ENCODE results near the gene SURF6. TPM values are rescaled to one million over a fixed set of nuclear protein-coding genes. Genes with fewer than 3 reads are reported as not detected.

SURF6 gene
- total RNA-seq, 2 donors from 2014 or later, result 20.8 to 37.9 TPM

- H3K27ac ChIP-seq, result no peak overlapping the region
- no peaks in the 10 kb centered on the region for H3K36me3 ChIP-seq (replicated peaks in 1 of 2; ENCODE audit: insufficient read depth in 1 of 2, low read depth in 2 of 2)
- ATAC-seq (no peak), DNase-seq (no peak)
- no peaks in the 10 kb centered on the region for H3K9me3 ChIP-seq
- H3K4me3 ChIP-seq, result no peak overlapping the region
- intact Hi-C loops (cut with DNase I), result no loop called here
- no peaks in the 10 kb centered on the region for H3K27me3 ChIP-seq
- WGBS, 2 donors, result 62 to 65% methylated on average over 7 of the region's 7 CpGs
- H3K4me1 ChIP-seq, result no peaks in the 10 kb centered on the region
- TF ChIP-seq CTCF (IDR thresholded peaks at IDR 0.05) (no peak), POLR2A (IDR thresholded peaks at IDR 0.05) (no peak)
Measured at GRCh38 chr9:133282464-133283238, 53.3 kb downstream of the SURF6 start.

- 53 to 56% methylated on average over 5 of the region's 5 CpGs for WGBS, 2 donors
- TF ChIP-seq CTCF (IDR thresholded peaks at IDR 0.05) (no peak), POLR2A (IDR thresholded peaks at IDR 0.05) (no peak)
- Histone ChIP-seq H3K36me3 (replicated peaks in 1 of 2; ENCODE audit: insufficient read depth in 1 of 2, low read depth in 2 of 2) (no peaks in the 10 kb centered on the region), H3K27me3 (no peaks in the 10 kb centered on the region), H3K9me3 (no peaks in the 10 kb centered on the region), H3K4me1 (peaks cover 6% of the 10 kb centered on the region), H3K4me3 (no peak overlapping the region), H3K27ac (no peak overlapping the region)
- intact Hi-C loops (cut with DNase I), result no loop called here
- no peak for ATAC-seq
- DNase-seq, result no peak
Measured at GRCh38 chr9:133280392-133280791, 55.6 kb downstream of the SURF6 start.

Small RNA genes within 50 kb of the gene (small RNA-seq; reads per million reads assigned to genes)
- gene RF00019 (not detected), gene SNORD24 (not detected), gene SNORD36A (not detected), gene SNORD36B (not detected), gene SNORD36C (not detected)

Other genes with a start within 250 kb of the SURF6 start
- 10 to 100 TPM; 27.8 to 64.6 TPM for gene RALGDS, start 214.9 kb downstream of the SURF6 start, total RNA-seq
- 1 to 10 TPM; 5.4 to 9.2 TPM for gene GBGT1, start 172.3 kb downstream of the SURF6 start, total RNA-seq
- not detected for gene OBP2B, start 126.9 kb downstream of the SURF6 start, total RNA-seq
- 1 to 10 TPM; 3.9 to 9.2 TPM for gene ABO, start 61.0 kb downstream of the SURF6 start, total RNA-seq
- gene MED22, start 11.9 kb upstream of the SURF6 start, total RNA-seq, result 10 to 100 TPM; 15.8 to 16.3 TPM
- gene RPL7A, start 12.0 kb upstream of the SURF6 start, total RNA-seq, result 1,000 to 10,000 TPM; 1,478 to 1,480 TPM
- 10 to 100 TPM; 31.0 to 43.1 TPM for gene SURF1, start 20.3 kb upstream of the SURF6 start, total RNA-seq
- 10 to 100 TPM; 20.0 to 27.0 TPM for gene SURF2, start 20.4 kb upstream of the SURF6 start, total RNA-seq
- 100 to 1,000 TPM in 1 of 2 donors, 10 to 100 TPM in 1; 93.9 to 109 TPM for gene SURF4, start 39.9 kb upstream of the SURF6 start, total RNA-seq
- gene STKLD1, start 40.2 kb upstream of the SURF6 start, total RNA-seq, result not detected
- 10 to 100 TPM; 15.6 to 21.8 TPM for gene REXO4, start 81.8 kb upstream of the SURF6 start, total RNA-seq
- gene ADAMTS13, start 86.2 kb upstream of the SURF6 start, total RNA-seq, result 1 to 10 TPM; 2.3 to 5.6 TPM
- gene CACFD1, start 123.8 kb upstream of the SURF6 start, total RNA-seq, result 10 to 100 TPM; 19.2 to 25.4 TPM
- gene SLC2A6, start 142.9 kb upstream of the SURF6 start, total RNA-seq, result 1 to 10 TPM; 2.6 to 3.0 TPM
- gene MYMK, start 188.8 kb upstream of the SURF6 start, total RNA-seq, result not detected
- gene ADAMTSL2, start 198.5 kb upstream of the SURF6 start, total RNA-seq, result 10 to 100 TPM in 1 of 2 donors, 1 to 10 TPM in 1; 4.2 to 21.8 TPM

Measured in body of pancreas (tissue), 4 donors.